Naive thymus-derived CD4-positive, alpha-beta T cell (primary cell): ENCODE data around the gene EZH1. TPM values are rescaled to one million over a fixed set of nuclear protein-coding genes. Genes with fewer than 3 reads are reported as not detected.

Source experiments
- ATAC-seq: fragments of 150-1000 bp; cut with Tn5 transposase; 2 replicates; pipeline ENCODE4 v1.10.0; 2021; ENCODE audit warnings: mild to moderate bottlenecking, moderate library complexity
- CTCF ChIA-PET: fragments of 350-600 bp; sonication (Branson Sonifier 250); formaldehyde crosslinking; loops from one replicate; lab custom pipeline; 2021; ENCODE audit warnings: antibody characterized with exemption; lab: Charles Lee
- POLR2A ChIA-PET: fragments of 350-600 bp; sonication (Branson Sonifier 250); formaldehyde crosslinking; loops from one replicate; lab custom pipeline; 2021; ENCODE audit warnings: antibody characterized with exemption, inconsistent platforms; lab: Charles Lee
- DNase-seq, 9 donors: peaks; one replicate each; pipeline versions ENCODE4 v3.0.0 to v3.0.0-alpha.2; 2020 to 2022; ENCODE audit warnings: mixed read lengths in 1 of 9
- H3K27ac ChIP-seq: one replicate; pipeline ENCODE4 v1.7.0; 2013; ENCODE audit warnings: mild to moderate bottlenecking, low read depth, low read length, moderate library complexity
- H3K27me3 ChIP-seq, 2 donors: one replicate each; pipeline ENCODE4 v1.7.0; 2013; ENCODE audit warnings: low read length in 2 of 2, mild to moderate bottlenecking in 2 of 2, moderate library complexity in 2 of 2; ENCODE audit not compliant: control insufficient read depth in 2 of 2, insufficient read depth in 2 of 2
- H3K36me3 ChIP-seq, 3 experiments: 1 replicate in 2 of 3; 2 replicates in 1 of 3; pipeline ENCODE4 v1.7.0; 2013; ENCODE audit warnings: low read length in 3 of 3, mild to moderate bottlenecking in 3 of 3, moderate library complexity in 1 of 3; ENCODE audit not compliant: insufficient read depth in 3 of 3, control insufficient read depth in 2 of 3
- H3K4me1 ChIP-seq, 2 donors: one replicate each; pipeline ENCODE4 v1.7.0; 2013; ENCODE audit warnings: low read length in 2 of 2, mild to moderate bottlenecking in 2 of 2, moderate library complexity in 1 of 2; ENCODE audit not compliant: control insufficient read depth in 2 of 2, insufficient read depth in 2 of 2
- H3K4me3 ChIP-seq: 2 replicates; pipeline ENCODE4 v1.7.0; 2013; ENCODE audit warnings: mild to moderate bottlenecking, low read length
- H3K9me3 ChIP-seq, 3 experiments: 1 replicate in 2 of 3; 2 replicates in 1 of 3; pipeline ENCODE4 v1.7.0; 2013; ENCODE audit warnings: low read length in 3 of 3; ENCODE audit not compliant: control insufficient read depth in 2 of 3
- H3K27ac Mint-ChIP-seq, 9 donors: one replicate each; pipeline ENCODE4 v1.8.0; 2020 to 2022; ENCODE audit warnings: mixed read lengths in 9 of 9, mild to moderate bottlenecking in 8 of 9, moderate library complexity in 5 of 9, inconsistent platforms in 2 of 9
- H3K27me3 Mint-ChIP-seq, 5 donors: one replicate each; pipeline ENCODE4 v1.8.0; 2021 to 2022; ENCODE audit warnings: mixed read lengths in 5 of 5, mild to moderate bottlenecking in 1 of 5
- H3K36me3 Mint-ChIP-seq, 5 donors: one replicate each; pipeline ENCODE4 v1.8.0; 2020 to 2022; ENCODE audit warnings: mixed read lengths in 5 of 5, mild to moderate bottlenecking in 3 of 5, inconsistent platforms in 1 of 5
- H3K4me1 Mint-ChIP-seq, 7 donors: one replicate each; pipeline ENCODE4 v1.8.0; 2020 to 2022; ENCODE audit warnings: mixed read lengths in 7 of 7, mild to moderate bottlenecking in 3 of 7, inconsistent platforms in 1 of 7
- H3K4me3 Mint-ChIP-seq, 10 donors: one replicate each; pipeline ENCODE4 v1.8.0; 2020 to 2022; ENCODE audit warnings: mild to moderate bottlenecking in 10 of 10, mixed read lengths in 10 of 10, moderate library complexity in 6 of 10, inconsistent platforms in 2 of 10
- H3K9me3 Mint-ChIP-seq, 11 donors: one replicate each; pipeline ENCODE4 v1.8.0; 2020 to 2022; ENCODE audit warnings: mixed read lengths in 11 of 11, mild to moderate bottlenecking in 4 of 11, inconsistent platforms in 1 of 11, moderate library complexity in 1 of 11
- intact Hi-C, 2 donors: fragments of 100-400 bp; cut with micrococcal nuclease; formaldehyde crosslinking; loops; one replicate each; pipeline ENCODE4 v1.15.1; 2023
- polyA plus RNA-seq, 2 donors: library from polyadenylated mRNA; unstranded; fragments of 300-500 nt; fragmentation: Illumina TruSeq; gene quantifications; one replicate each; pipeline ENCODE4 v1.2.3, GENCODE V29; 2021
- total RNA-seq, 6 experiments: library from RNA in 5 of 6; stranded (reverse) in 5 of 6; gene quantifications; 1 replicate in 5 of 6; 2 replicates in 1 of 6; pipeline ENCODE4 v1.2.3 and lab custom pipeline; 2021 to 2026

The EZH1 gene
- total and polyA plus RNA-seq, 7 experiments from 2014 or later: 30.2 to 212 (median 92.4) TPM

DNA sequence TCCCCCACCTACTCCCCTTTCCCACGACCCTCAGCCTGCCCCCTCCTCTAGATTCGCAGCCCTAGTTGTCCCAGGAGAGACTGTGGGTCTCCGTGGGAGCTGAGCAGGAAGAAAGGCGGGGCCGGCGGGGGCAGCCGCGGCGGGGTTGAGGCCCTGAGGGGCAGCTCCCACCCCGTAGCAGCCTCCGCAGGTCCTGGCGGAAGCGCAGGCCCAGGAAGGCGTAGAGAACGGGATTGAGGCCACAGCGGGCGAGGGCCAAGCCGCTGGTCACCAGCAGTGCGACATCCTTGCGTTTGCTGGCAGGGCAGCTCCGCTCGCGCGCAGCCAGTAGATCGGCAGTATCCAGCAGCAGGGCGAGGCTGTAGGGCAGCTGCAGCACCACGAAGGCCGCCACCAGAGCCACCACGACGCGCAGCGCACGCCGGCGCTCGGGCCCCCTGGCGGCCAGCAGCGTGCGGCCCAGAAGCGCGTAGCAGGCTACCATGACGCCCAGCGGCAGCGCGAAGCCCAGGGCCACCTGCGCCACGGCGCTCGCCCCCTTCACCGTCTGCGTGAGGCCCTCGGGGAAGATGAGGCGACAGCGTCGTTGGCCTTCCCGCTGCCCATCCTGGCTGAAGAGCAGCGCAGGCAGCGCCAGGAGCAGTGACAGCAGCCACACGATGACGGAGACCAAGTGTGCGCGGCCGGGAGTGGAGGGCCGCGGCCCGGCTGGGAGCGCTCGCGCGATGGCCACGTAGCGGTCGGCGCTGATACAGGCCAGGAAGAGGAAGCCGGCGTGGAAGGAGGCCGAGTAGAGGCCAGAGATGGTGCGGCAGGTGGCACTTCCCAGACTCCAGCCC lies 65.1 kb downstream of the EZH1 start:
- H3K4me3 Mint-ChIP-seq: peak overlapping the region; percentile 79 to 94 (median 88)
- Histone ChIP-seq H3K9me3 (no peaks in the 10 kb centered on the region), H3K4me3 (peak overlapping the region; percentile 60), H3K27me3 (peaks cover 5 to 14% of the 10 kb centered on the region in 2 donors), H3K4me1 (peaks cover 51 to 53% of the 10 kb centered on the region in 2 donors), H3K27ac (peak overlapping the region; percentile 54), H3K36me3 (no peaks in the 10 kb centered on the region)
- peaks cover 31 to 51% (median 35%) of the 10 kb centered on the region in 5 donors for H3K27me3 Mint-ChIP-seq
- DNase-seq: peak; percentile 54 to 78 (median 75)
- no peaks in the 10 kb centered on the region for H3K36me3 Mint-ChIP-seq
- intact Hi-C loops: loop anchor here (1.0 to 10.0 kb wide), 12 partner anchors 9 to 749 kb away; partner anchors contain the start of genes BECN1 (in 1 of the 2), COASY (in 1 of the 2), EZH1 (in 1 of the 2) and NAGLU (in 1 of the 2)
- H3K4me1 Mint-ChIP-seq: peaks cover 30 to 64% (median 55%) of the 10 kb centered on the region in 7 donors
- peak; percentile 63 for ATAC-seq
- POLR2A ChIA-PET: interaction anchor here (0.7 to 2.4 kb wide), 8 partner anchors 11 to 291 kb away, joined by 3 to 17 read pairs (median 4); partner anchors contain the start of genes PSMC3IP, RETREG3, STAT3 and TUBG1
- H3K9me3 Mint-ChIP-seq: peaks cover 0 to 9% (median 0%) of the 10 kb centered on the region in 11 donors
- CTCF ChIA-PET: interaction anchor here (0.6 to 3.6 kb wide), 4 partner anchors 39 to 101 kb away, joined by 3 to 30 read pairs (median 4); partner anchors contain the start of genes RETREG3 and TUBG1
- H3K27ac Mint-ChIP-seq: peak overlapping the region; percentile 34 to 87 (median 53)

DNA sequence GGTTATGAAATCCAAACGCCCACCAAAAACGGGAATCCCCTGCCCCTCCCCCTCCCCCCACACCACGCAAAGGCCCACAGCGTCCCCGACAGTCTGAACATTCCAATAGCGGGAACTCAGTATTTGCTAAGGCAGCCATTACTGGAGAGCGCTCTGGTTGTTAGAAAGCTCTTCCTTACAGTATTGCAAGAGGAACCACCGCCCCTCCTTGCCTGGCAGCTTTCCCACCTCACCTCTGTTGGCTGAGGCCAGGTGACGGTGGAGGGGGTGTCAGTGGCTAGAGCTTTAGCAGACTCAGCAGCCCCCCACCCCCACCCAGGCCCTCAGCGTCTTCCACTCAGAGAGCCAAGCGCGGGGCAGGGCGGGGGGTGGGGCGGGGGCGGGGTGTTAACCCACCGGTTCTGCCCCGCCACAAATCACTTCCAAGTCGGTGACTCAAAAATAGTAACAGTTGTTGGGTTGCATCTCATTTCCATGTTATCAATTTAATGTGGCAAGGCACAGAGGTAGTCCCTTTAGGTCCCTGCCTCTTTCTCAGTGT lies 65.8 kb downstream of the EZH1 start:
- Mint-ChIP-seq H3K36me3 (no peaks in the 10 kb centered on the region), H3K4me3 (peak overlapping the region; percentile 79 to 94 (median 88)), H3K4me1 (peaks cover 30 to 71% (median 62%) of the 10 kb centered on the region in 7 donors), H3K27me3 (peaks cover 38 to 52% (median 42%) of the 10 kb centered on the region in 5 donors), H3K9me3 (peaks cover 0 to 8% (median 0%) of the 10 kb centered on the region in 11 donors), H3K27ac (peak overlapping the region in 8 of 9 donors; percentile 36 to 95 (median 50))
- ChIA-PET POLR2A (interaction anchor here (0.7 to 2.4 kb wide), 8 partner anchors 11 to 290 kb away, joined by 3 to 17 read pairs (median 3); partner anchors contain the start of genes PSMC3IP, RETREG3, STAT3 and TUBG1), CTCF (interaction anchor here (1.0 to 3.6 kb wide), 3 partner anchors 39 to 100 kb away, joined by 3 to 30 read pairs (median 4); partner anchors contain the start of genes RETREG3 and TUBG1)
- H3K27me3 ChIP-seq: peaks cover 5 to 21% of the 10 kb centered on the region in 2 donors
- peak overlapping the region; percentile 54 for H3K27ac ChIP-seq
- H3K36me3 ChIP-seq: no peaks in the 10 kb centered on the region
- ATAC-seq: no peak
- DNase-seq: peak in 5 of 9 donors; percentile 14 to 55 (median 33)
- H3K4me1 ChIP-seq: peaks cover 51 to 60% of the 10 kb centered on the region in 2 donors
- H3K9me3 ChIP-seq: no peaks in the 10 kb centered on the region
- peak overlapping the region; percentile 73 for H3K4me3 ChIP-seq
- intact Hi-C loops: loop anchor here (1.0 to 10.0 kb wide), 12 partner anchors 9 to 748 kb away; partner anchors contain the start of genes BECN1 (in 1 of the 2), COASY (in 1 of the 2), EZH1 (in 1 of the 2) and NAGLU (in 1 of the 2)

DNA sequence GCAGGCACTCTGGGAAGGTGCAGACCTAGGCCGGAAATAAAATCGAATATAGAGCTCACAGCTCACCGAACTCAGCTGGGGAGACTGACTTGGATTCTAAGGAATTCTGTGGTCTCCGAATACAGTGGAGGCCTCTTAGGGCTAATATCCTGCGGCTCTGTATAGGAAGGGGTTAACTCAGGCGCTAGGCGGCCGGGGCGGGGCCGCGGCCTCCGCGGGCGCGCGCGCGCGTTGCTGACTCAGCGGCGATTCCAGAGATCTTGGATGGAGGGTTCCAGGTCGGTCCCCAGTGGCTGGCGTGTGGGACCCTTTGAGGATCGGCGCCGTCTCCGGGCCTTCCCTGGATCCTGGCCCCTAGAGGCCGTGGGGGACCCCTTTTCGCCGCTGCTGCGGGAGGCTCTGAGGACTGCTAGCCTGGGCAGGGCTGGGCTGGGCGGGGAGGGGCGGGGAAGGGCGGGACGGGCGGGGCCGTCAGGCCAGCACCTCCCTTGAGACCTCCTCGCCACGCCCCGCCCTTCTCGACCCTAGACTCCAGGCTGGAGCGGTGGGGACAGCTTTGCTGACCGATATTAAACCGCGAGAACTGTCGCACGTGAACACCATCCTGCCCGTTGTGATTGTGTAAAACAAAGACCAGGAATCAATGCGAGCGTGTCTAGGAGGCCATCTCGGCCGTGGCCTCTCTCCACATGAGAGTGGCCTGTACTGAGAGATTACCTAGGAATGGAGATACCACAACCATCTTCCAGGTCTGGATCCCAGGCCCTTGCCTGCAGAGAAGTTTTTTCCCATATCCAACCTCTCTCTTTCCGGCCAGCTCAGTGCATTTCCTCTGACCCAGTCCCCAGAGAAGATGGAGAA lies 66.7 kb downstream of the EZH1 start:
- ATAC-seq: peak; percentile 44
- Mint-ChIP-seq H3K36me3 (no peaks in the 10 kb centered on the region), H3K9me3 (peaks cover 0 to 8% (median 0%) of the 10 kb centered on the region in 11 donors), H3K27ac (peak overlapping the region; percentile 21 to 95 (median 81)), H3K4me3 (peak overlapping the region; percentile 79 to 94 (median 89)), H3K27me3 (peaks cover 35 to 48% (median 38%) of the 10 kb centered on the region in 5 donors), H3K4me1 (peaks cover 26 to 67% (median 58%) of the 10 kb centered on the region in 7 donors)
- peaks cover 51 to 60% of the 10 kb centered on the region in 2 donors for H3K4me1 ChIP-seq
- H3K4me3 ChIP-seq: peak overlapping the region; percentile 73
- H3K27ac ChIP-seq: peak overlapping the region; percentile 64
- ChIA-PET CTCF (interaction anchor here (0.6 to 3.6 kb wide), 4 partner anchors 69 to 99 kb away, joined by 3 to 30 read pairs (median 4); partner anchors contain the start of genes RETREG3 and TUBG1), POLR2A (interaction anchor here (0.6 to 1.4 kb wide), 7 partner anchors 10 to 683 kb away, joined by 3 to 5 read pairs (median 3); partner anchors contain the start of genes GHDC and STAT3)
- DNase-seq: peak; percentile 51 to 85 (median 59)
- intact Hi-C loops: loop anchor here (1.0 to 10.0 kb wide), 10 partner anchors 67 to 747 kb away; partner anchors contain the start of genes BECN1 (in 1 of the 2), EZH1 (in 1 of the 2), NAGLU (in 1 of the 2) and ODAD4 (in 1 of the 2)
- H3K36me3 ChIP-seq: no peaks in the 10 kb centered on the region
- no peaks in the 10 kb centered on the region for H3K9me3 ChIP-seq
- H3K27me3 ChIP-seq: peaks cover 5 to 21% of the 10 kb centered on the region in 2 donors

DNA sequence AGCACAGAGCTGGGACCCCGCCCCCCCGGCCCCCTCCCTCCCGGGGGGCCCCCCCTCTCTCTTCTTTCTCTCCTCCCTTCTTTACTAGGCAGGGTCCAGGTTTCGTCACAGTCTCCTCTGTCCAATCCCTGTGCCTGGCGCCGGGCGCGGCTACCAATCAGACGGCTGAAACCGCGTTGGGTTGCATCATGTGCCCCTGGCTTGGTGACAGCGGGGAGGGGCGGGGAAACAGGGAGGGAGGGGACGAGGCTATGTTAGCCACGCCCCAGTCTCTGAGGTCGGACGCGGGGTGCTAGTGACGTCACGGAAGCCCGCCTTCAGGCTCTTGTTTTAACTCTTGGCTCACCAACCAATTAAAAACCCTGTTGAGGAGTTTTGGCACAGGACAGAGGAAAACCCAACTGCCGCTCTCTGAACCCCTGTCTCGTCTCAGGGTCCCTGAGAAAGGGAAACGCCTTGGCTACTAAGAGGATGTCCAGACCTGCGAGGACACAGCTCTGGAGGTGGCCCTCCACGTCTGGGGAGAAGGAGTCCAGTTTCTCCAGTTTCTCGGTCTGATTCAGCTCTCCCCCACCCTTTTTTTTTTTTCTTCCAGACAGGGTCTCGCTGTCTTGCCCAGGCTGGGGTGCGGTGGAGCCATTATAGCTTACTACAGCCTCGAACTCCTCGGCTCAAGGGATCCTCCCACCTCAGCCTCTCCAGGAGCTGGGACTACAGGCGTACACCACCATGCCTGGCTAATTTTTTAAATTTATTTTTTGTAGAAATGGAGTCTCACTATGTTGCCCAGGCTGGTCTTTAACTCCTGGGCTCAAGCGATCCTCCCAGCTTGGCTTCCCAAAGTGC lies 67.6 kb downstream of the EZH1 start:
- H3K4me1 ChIP-seq: peaks cover 47 to 57% of the 10 kb centered on the region in 2 donors
- peaks cover 26 to 49% (median 36%) of the 10 kb centered on the region in 5 donors for H3K27me3 Mint-ChIP-seq
- H3K27me3 ChIP-seq: peaks cover 5 to 21% of the 10 kb centered on the region in 2 donors
- intact Hi-C loops: loop anchor here (1.0 to 10.0 kb wide), 6 partner anchors 68 to 362 kb away; partner anchors contain the start of genes NAGLU (in 1 of the 2), PSMC3IP (in 1 of the 2), RETREG3 (in 1 of the 2) and RPL27 (in 1 of the 2)
- peak overlapping the region; percentile 79 to 94 (median 90) for H3K4me3 Mint-ChIP-seq
- H3K36me3 Mint-ChIP-seq: no peaks in the 10 kb centered on the region
- H3K27ac Mint-ChIP-seq: peak overlapping the region in 8 of 9 donors; percentile 7 to 91 (median 82)
- no peaks in the 10 kb centered on the region for H3K36me3 ChIP-seq
- peak overlapping the region; percentile 73 for H3K4me3 ChIP-seq
- H3K9me3 Mint-ChIP-seq: peaks cover 0 to 8% (median 0%) of the 10 kb centered on the region in 11 donors
- ChIA-PET POLR2A (interaction anchor here (0.6 to 1.1 kb wide), 7 partner anchors 11 to 684 kb away, joined by 3 to 4 read pairs (median 3); partner anchors contain the start of genes GHDC, RETREG3 and TUBG1), CTCF (interaction anchor here (0.6 to 1.6 kb wide), 3 partner anchors 69 to 99 kb away, joined by 3 read pairs; no protein-coding TSS in a partner anchor)
- no peaks in the 10 kb centered on the region for H3K9me3 ChIP-seq
- H3K27ac ChIP-seq: peak overlapping the region; percentile 64
- peak; percentile 90 for ATAC-seq
- H3K4me1 Mint-ChIP-seq: peaks cover 21 to 60% (median 50%) of the 10 kb centered on the region in 7 donors
- DNase-seq: peak; percentile 80 to 98 (median 92)
